HCT116 (cell line): ENCODE data around the gene FNIP2. TPM values are rescaled to one million over a fixed set of nuclear protein-coding genes. Genes with fewer than 3 reads are reported as not detected.
"Not testable (repeated sequence)": the region's sequence is repeated elsewhere in the genome, so short reads cannot be mapped to it uniquely, and the experiment has no call there.

Experiments used
- ATAC-seq: fragments of 200-7000 bp; cut with Tn5 transposase; 2 replicates; pipeline ENCODE4 v1.9.1; 2020; ENCODE audit warnings: mild to moderate bottlenecking, moderate library complexity
- BruUV-seq: library from RNA; stranded (reverse); fragments of 400-500 nt; replicated peaks from 2 replicates; lab custom pipeline; 2021; lab: Mats Ljungman, UMichigan
- CTCF ChIA-PET: fragments of 300-600 bp; sonication (Branson Sonifier 250); formaldehyde crosslinking; loops from one replicate; lab custom pipeline; 2021; ENCODE audit warnings: antibody characterized with exemption; lab: Charles Lee
- POLR2A ChIA-PET: fragments of 300-600, 350-600 bp; sonication (Branson Sonifier 250); formaldehyde crosslinking; loops from one replicate; lab custom pipeline; 2021; ENCODE audit warnings: antibody characterized with exemption; lab: Charles Lee
- RAD21 ChIA-PET, 2 experiments: fragments of 300-600 bp; sonication (Branson Sonifier 250); formaldehyde crosslinking; loops; one replicate each; lab custom pipeline; 2023; ENCODE audit warnings: low total read pairs in 2 of 2; ENCODE audit not compliant: uncharacterized antibody in 2 of 2, unreplicated experiment in 2 of 2, low non-redundant PET in 1 of 2; lab: Charles Lee
- DNase-seq: peaks from one replicate; pipeline ENCODE4 v3.0.0-alpha.2; 2010; ENCODE audit warnings: low read depth, low spot score
- H2AFZ ChIP-seq: fragments of 200-600 bp; shearing (Covaris generic), sonication (generic); 2 replicates; pipeline ENCODE4 v1.6.1; 2017; ENCODE audit warnings: low read depth, mixed run types, mixed read lengths, antibody characterized with exemption, low read length; ENCODE audit not compliant: poor library complexity, severe bottlenecking
- H3K27ac ChIP-seq: 2 replicates; pipeline ENCODE4 v1.5.1; 2012; ENCODE audit warnings: low read depth, low read length
- H3K27me3 ChIP-seq: fragments of 200-600 bp; sonication (generic); 2 replicates; pipeline ENCODE4 v1.6.1; 2016; ENCODE audit warnings: mixed run types, low read length, mixed read lengths; ENCODE audit not compliant: insufficient read depth
- H3K36me3 ChIP-seq, 2 experiments: fragments of 200-500 bp in 1 of 2; fragments of 200-600 bp in 1 of 2; sonication (Bioruptor generic) in 1 of 2; sonication (generic) in 1 of 2; 2 replicates each; pipeline versions ENCODE4 v1.5.1 to v1.6.1; 2014 to 2016; ENCODE audit warnings: low read length in 2 of 2, inconsistent platforms in 1 of 2, mixed read lengths in 1 of 2, mixed run types in 1 of 2; ENCODE audit not compliant: insufficient read depth in 2 of 2, control insufficient read depth in 1 of 2
- H3K4me1 ChIP-seq, 2 experiments: fragments of 200-600 bp in 1 of 2; sonication (generic) in 1 of 2; 2 replicates each; pipeline versions ENCODE4 v1.5.1 to v1.6.1; 2012 to 2017; ENCODE audit warnings: low read length in 2 of 2, inconsistent platforms in 1 of 2, mild to moderate bottlenecking in 1 of 2, mixed read lengths in 1 of 2, mixed run types in 1 of 2, moderate library complexity in 1 of 2; ENCODE audit not compliant: insufficient read depth in 2 of 2, control insufficient read depth in 1 of 2
- H3K4me2 ChIP-seq: fragments of 200-600 bp; sonication (generic); 2 replicates; pipeline ENCODE4 v1.6.1; 2017; ENCODE audit warnings: mixed run types, low read length, mixed read lengths
- H3K4me3 ChIP-seq, 2 experiments: fragments of 200-600 bp in 1 of 2; sonication (generic) in 1 of 2; replicated peaks in 1 of 2; 2 replicates each; pipeline ENCODE4 v1.5.1; 2011 to 2016; ENCODE audit warnings: low read length in 2 of 2, control low read depth in 1 of 2, low read depth in 1 of 2, mild to moderate bottlenecking in 1 of 2, mixed read lengths in 1 of 2, mixed run types in 1 of 2
- H3K79me2 ChIP-seq: fragments of 200-600 bp; sonication (generic); 2 replicates; pipeline ENCODE4 v1.6.1; 2017; ENCODE audit warnings: mild to moderate bottlenecking, mixed run types, low read length, moderate library complexity, mixed read lengths; ENCODE audit not compliant: insufficient read depth
- H3K9ac ChIP-seq: fragments of 200-600 bp; sonication (generic); 2 replicates; pipeline ENCODE4 v1.6.1; 2016; ENCODE audit warnings: low read length, mixed read lengths
- H3K9me2 ChIP-seq: fragments of 200-600 bp; sonication (generic), shearing (Covaris generic); 2 replicates; pipeline ENCODE4 v1.6.1; 2017; ENCODE audit warnings: mixed run types, mild to moderate bottlenecking, moderate library complexity; ENCODE audit not compliant: insufficient read depth
- H3K9me3 ChIP-seq, 2 experiments: fragments of 200-500 bp in 1 of 2; fragments of 200-600 bp in 1 of 2; sonication (Bioruptor generic) in 1 of 2; sonication (generic) in 1 of 2; 2 replicates each; pipeline ENCODE4 v1.6.1; 2014 to 2017; ENCODE audit warnings: low read length in 2 of 2, mixed read lengths in 2 of 2, inconsistent platforms in 1 of 2, low read depth in 1 of 2, mild to moderate bottlenecking in 1 of 2, mixed run types in 1 of 2, moderate library complexity in 1 of 2; ENCODE audit not compliant: control insufficient read depth in 1 of 2, insufficient read depth in 1 of 2
- H4K20me1 ChIP-seq: fragments of 200-600 bp; sonication (generic), shearing (Covaris generic); 2 replicates; pipeline ENCODE4 v1.6.1; 2017; ENCODE audit warnings: mixed run types, mild to moderate bottlenecking, moderate library complexity; ENCODE audit not compliant: insufficient read depth
- CTCF ChIP-seq, 3 experiments: fragments of 200-600 bp in 1 of 3; sonication (generic) in 1 of 3; IDR thresholded peaks in 2 of 3; conservative IDR thresholded peaks in 1 of 3; 2 replicates each; pipeline ENCODE4 v1.5.1; 2012 to 2017; ENCODE audit warnings: low read depth in 2 of 3, low read length in 2 of 3, antibody characterized with exemption in 1 of 3, borderline replicate concordance in 1 of 3, control low read depth in 1 of 3, mild to moderate bottlenecking in 1 of 3, mixed read lengths in 1 of 3, mixed run types in 1 of 3, moderate library complexity in 1 of 3; ENCODE audit not compliant: insufficient read depth in 1 of 3
- RAD21 ChIP-seq: IDR thresholded peaks from 2 replicates; pipeline ENCODE4 v1.6.1; 2012; ENCODE audit warnings: low read depth, mild to moderate bottlenecking
- intact Hi-C: fragments of 100-400 bp; cut with micrococcal nuclease; formaldehyde crosslinking; loops from 2 replicates; pipeline ENCODE4 v1.10.0; 2022
- total RNA-seq: library from RNA; stranded (reverse); gene quantifications from one replicate; pipeline ENCODE4 v1.2.1, GENCODE V29; 2021; ENCODE audit not compliant: unreplicated experiment
- TF ChIP-seq, protein P1 (sequence below): IDR thresholded peaks from 2 replicates; pipeline ENCODE4 v1.6.1; 2012; ENCODE audit warnings: low read depth

FNIP2 gene
- total RNA-seq, 1 experiment from 2014 or later = 4.8 TPM

- no peaks in the 10 kb centered on the region for H3K79me2 ChIP-seq
- no peaks in the 10 kb centered on the region for H3K27me3 ChIP-seq
- H3K27ac ChIP-seq = no peak overlapping the region
- no peak overlapping the region for H3K4me3 ChIP-seq
- no peak for DNase-seq
- ATAC-seq = peak; percentile 72
- H3K9me3 ChIP-seq = no peaks in the 10 kb centered on the region
- H3K36me3 ChIP-seq = no peaks in the 10 kb centered on the region
- no peak overlapping the region for H2AFZ ChIP-seq
- no peaks in the 10 kb centered on the region for H3K9me2 ChIP-seq
- intact Hi-C loops = no loop called here
- no peak overlapping the region for H3K9ac ChIP-seq
- no TSS peak for BruUV-seq
- H3K4me1 ChIP-seq = no peaks in the 10 kb centered on the region
- no peak overlapping the region for H3K4me2 ChIP-seq
- ChIA-PET CTCF (no interaction called here), POLR2A (no interaction called here), RAD21 (no interaction called here)
- no peaks in the 10 kb centered on the region for H4K20me1 ChIP-seq
- TF ChIP-seq, protein P1, sequence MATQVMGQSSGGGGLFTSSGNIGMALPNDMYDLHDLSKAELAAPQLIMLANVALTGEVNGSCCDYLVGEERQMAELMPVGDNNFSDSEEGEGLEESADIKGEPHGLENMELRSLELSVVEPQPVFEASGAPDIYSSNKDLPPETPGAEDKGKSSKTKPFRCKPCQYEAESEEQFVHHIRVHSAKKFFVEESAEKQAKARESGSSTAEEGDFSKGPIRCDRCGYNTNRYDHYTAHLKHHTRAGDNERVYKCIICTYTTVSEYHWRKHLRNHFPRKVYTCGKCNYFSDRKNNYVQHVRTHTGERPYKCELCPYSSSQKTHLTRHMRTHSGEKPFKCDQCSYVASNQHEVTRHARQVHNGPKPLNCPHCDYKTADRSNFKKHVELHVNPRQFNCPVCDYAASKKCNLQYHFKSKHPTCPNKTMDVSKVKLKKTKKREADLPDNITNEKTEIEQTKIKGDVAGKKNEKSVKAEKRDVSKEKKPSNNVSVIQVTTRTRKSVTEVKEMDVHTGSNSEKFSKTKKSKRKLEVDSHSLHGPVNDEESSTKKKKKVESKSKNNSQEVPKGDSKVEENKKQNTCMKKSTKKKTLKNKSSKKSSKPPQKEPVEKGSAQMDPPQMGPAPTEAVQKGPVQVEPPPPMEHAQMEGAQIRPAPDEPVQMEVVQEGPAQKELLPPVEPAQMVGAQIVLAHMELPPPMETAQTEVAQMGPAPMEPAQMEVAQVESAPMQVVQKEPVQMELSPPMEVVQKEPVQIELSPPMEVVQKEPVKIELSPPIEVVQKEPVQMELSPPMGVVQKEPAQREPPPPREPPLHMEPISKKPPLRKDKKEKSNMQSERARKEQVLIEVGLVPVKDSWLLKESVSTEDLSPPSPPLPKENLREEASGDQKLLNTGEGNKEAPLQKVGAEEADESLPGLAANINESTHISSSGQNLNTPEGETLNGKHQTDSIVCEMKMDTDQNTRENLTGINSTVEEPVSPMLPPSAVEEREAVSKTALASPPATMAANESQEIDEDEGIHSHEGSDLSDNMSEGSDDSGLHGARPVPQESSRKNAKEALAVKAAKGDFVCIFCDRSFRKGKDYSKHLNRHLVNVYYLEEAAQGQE = no peak
- TF ChIP-seq RAD21 (peak; percentile 55), CTCF (IDR thresholded peaks at IDR 0.05 in 2 of 3, conservative IDR thresholded peaks at IDR 0.05 in 1 of 3; ENCODE audit: borderline replicate concordance in 1 of 3, insufficient read depth in 1 of 3, low read depth in 2 of 3, low read length in 2 of 3) (peak in 2 of 3 experiments; percentile 15 to 22; a peak in 2 of 6 replicates)
- TF ChIP-seq, all 23 proteins: peak for 2
Measured at GRCh38 chr4:158895797-158896576, 127.2 kb downstream of the FNIP2 start.

GRCh38 chr4:158896577-158897238 lies 127.9 kb downstream of the FNIP2 start:
- H3K79me2 ChIP-seq, H3K27me3 ChIP-seq, H3K9me2 ChIP-seq, H4K20me1 ChIP-seq, POLR2A ChIA-PET, H3K9ac ChIP-seq, H3K4me2 ChIP-seq, BruUV-seq, H3K36me3 ChIP-seq, intact Hi-C loops, DNase-seq, CTCF ChIA-PET, H3K9me3 ChIP-seq, ATAC-seq, H3K4me3 ChIP-seq, H2AFZ ChIP-seq, H3K4me1 ChIP-seq, RAD21 ChIA-PET, H3K27ac ChIP-seq: not testable (repeated sequence)

GRCh38 chr4:158900408-158900807 lies 131.6 kb downstream of the FNIP2 start:
- H4K20me1 ChIP-seq, H3K4me2 ChIP-seq, H3K36me3 ChIP-seq, H3K9ac ChIP-seq, H3K9me3 ChIP-seq, H3K27me3 ChIP-seq, DNase-seq, intact Hi-C loops, RAD21 ChIA-PET, H3K79me2 ChIP-seq, H2AFZ ChIP-seq, BruUV-seq, H3K27ac ChIP-seq, ATAC-seq, H3K9me2 ChIP-seq, CTCF ChIA-PET, H3K4me3 ChIP-seq: not testable (repeated sequence)
- POLR2A ChIA-PET = interaction anchor here (0.6 kb wide), 1 partner anchor 171 kb away, joined by 3 read pairs; no protein-coding TSS in a partner anchor
- peaks cover 0 to 13% of the 10 kb centered on the region in 2 experiments; a peak in 3 of 4 replicates for H3K4me1 ChIP-seq
